Prostate gland (tissue), 2 donors: Measurements from ENCODE around the gene LPIN3. TPM values are rescaled to one million over a fixed set of nuclear protein-coding genes. Genes with fewer than 3 reads are reported as not detected.

Experiments used
- DNase-seq: peaks from one replicate; pipeline ENCODE4 v3.0.0-alpha.2; 2019; ENCODE audit warnings: low spot score
- H3K27ac ChIP-seq, 2 donors: fragments of 200-600 bp; sonication (generic); 2 replicates each; pipeline ENCODE4 v1.5.1; 2017 to 2019
- H3K27me3 ChIP-seq: fragments of 200-600 bp; sonication (generic); replicated peaks from 2 replicates; pipeline ENCODE4 v1.5.1; 2019; ENCODE audit not compliant: insufficient read depth
- H3K36me3 ChIP-seq, 2 donors: fragments of 200-600 bp; sonication (generic); 1 replicate in 1 of 2; 2 replicates in 1 of 2; pipeline versions ENCODE4 v1.5.1 to v1.8.1; 2017 to 2019
- H3K4me1 ChIP-seq: fragments of 200-600 bp; sonication (generic); replicated peaks from 2 replicates; pipeline ENCODE4 v1.5.1; 2019
- H3K4me3 ChIP-seq, 2 donors: fragments of 200-600 bp; sonication (generic); 2 replicates each; pipeline ENCODE4 v1.5.1; 2017 to 2019
- H3K9me3 ChIP-seq: fragments of 200-600 bp; sonication (generic); 2 replicates; pipeline ENCODE4 v1.5.1; 2017
- CTCF ChIP-seq, 4 experiments: fragments of 200-600 bp in 2 of 4; fragments of 450-650 bp in 2 of 4; sonication (generic) in 2 of 4; IDR thresholded peaks; 1 replicate in 3 of 4; 2 replicates in 1 of 4; pipeline ENCODE4 v1.5.1; 2016 to 2019; ENCODE audit warnings: antibody characterized with exemption in 4 of 4, mild to moderate bottlenecking in 2 of 4, moderate library complexity in 2 of 4
- POLR2A ChIP-seq: fragments of 450-650 bp; IDR thresholded peaks from one replicate; pipeline ENCODE4 v1.6.1; 2016; ENCODE audit warnings: antibody characterized with exemption, mild to moderate bottlenecking
- POLR2AphosphoS5 ChIP-seq: sonication (generic); formaldehyde crosslinking; IDR thresholded peaks from one replicate; pipeline ENCODE4 v1.6.1; 2017; ENCODE audit warnings: antibody characterized with exemption
- WGBS: methylation state at CpG from one replicate; pipeline ENCODE4 v1.1.5; 2018; 5-methylcytosine and 5-hydroxymethylcytosine counted together
- intact Hi-C: fragments of 100-400 bp; cut with DNase I; formaldehyde crosslinking; loops from one replicate; pipeline ENCODE4 v1.14.2; 2022
- total RNA-seq, 2 donors: library from RNA; depleted of rRNA; stranded (reverse); fragments of >200 nt; gene quantifications; one replicate each; pipeline ENCODE4 v1.1.0, GENCODE V29; 2016

Gene LPIN3
- total RNA-seq, 2 donors from 2014 or later: 16.2 to 30.4 TPM

- Histone ChIP-seq H3K9me3 (no peaks in the 10 kb centered on the region), H3K4me3 (no peak overlapping the region), H3K4me1 (no peaks in the 10 kb centered on the region), H3K36me3 (no peaks in the 10 kb centered on the region), H3K27me3 (no peaks in the 10 kb centered on the region), H3K27ac (no peak overlapping the region)
- TF ChIP-seq POLR2AphosphoS5 (no peak), POLR2A (no peak), CTCF (IDR thresholded peaks at IDR 0.05) (no peak)
- DNase-seq: no peak
- intact Hi-C loops: loop anchor here (5.0 to 10.0 kb wide), 2 partner anchors 99 to 356 kb away; no protein-coding TSS in a partner anchor
- 100% methylated on average over 1 of the region's 1 CpG for WGBS
Measured at GRCh38 chr20:41330941-41331340, 9.7 kb upstream of the LPIN3 start.

GRCh38 chr20:41331731-41332130 is 8.9 kb upstream of the LPIN3 start:
- Histone ChIP-seq H3K36me3 (no peaks in the 10 kb centered on the region), H3K4me3 (no peak overlapping the region), H3K27ac (no peak overlapping the region), H3K9me3 (no peaks in the 10 kb centered on the region), H3K27me3 (no peaks in the 10 kb centered on the region), H3K4me1 (no peaks in the 10 kb centered on the region)
- DNase-seq: no peak
- no peak for TF ChIP-seq POLR2A
- no peak for TF ChIP-seq CTCF (IDR thresholded peaks at IDR 0.05)
- no peak for TF ChIP-seq POLR2AphosphoS5
- WGBS: 90% methylated on average over 4 of the region's 4 CpGs
- intact Hi-C loops: loop anchor here (5.0 to 10.0 kb wide), 2 partner anchors 99 to 357 kb away; no protein-coding TSS in a partner anchor

DNA sequence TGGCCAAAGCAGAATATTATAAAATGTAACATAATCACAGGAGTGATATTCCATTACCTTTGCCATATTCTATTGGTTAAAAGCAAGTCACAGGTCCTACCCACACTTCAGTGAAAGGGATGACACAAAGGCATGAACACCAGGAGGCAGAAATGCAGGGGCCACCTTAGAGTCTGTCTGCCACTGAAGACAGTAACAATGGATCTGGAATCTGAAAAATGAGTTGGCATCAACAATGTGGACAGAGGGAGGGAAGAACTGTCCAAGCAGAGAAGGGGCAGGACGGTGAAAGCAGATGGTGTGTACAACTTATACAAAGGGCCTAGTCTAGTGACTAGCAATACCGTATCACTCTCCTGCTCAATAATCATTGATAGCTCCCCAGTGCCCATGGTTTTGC is 6.6 kb upstream of the LPIN3 start:
- H3K4me3 ChIP-seq: no peak overlapping the region
- H3K27ac ChIP-seq: no peak overlapping the region
- WGBS: 88% methylated on average over 2 of the region's 2 CpGs
- no peaks in the 10 kb centered on the region for H3K36me3 ChIP-seq
- no peaks in the 10 kb centered on the region for H3K27me3 ChIP-seq
- no peaks in the 10 kb centered on the region for H3K4me1 ChIP-seq
- intact Hi-C loops: loop anchor here (5.0 to 10.0 kb wide), 2 partner anchors 102 to 359 kb away; no protein-coding TSS in a partner anchor
- no peak for TF ChIP-seq POLR2A
- TF ChIP-seq POLR2AphosphoS5: no peak
- no peak for TF ChIP-seq CTCF (IDR thresholded peaks at IDR 0.05)
- no peaks in the 10 kb centered on the region for H3K9me3 ChIP-seq
- DNase-seq: no peak

DNA sequence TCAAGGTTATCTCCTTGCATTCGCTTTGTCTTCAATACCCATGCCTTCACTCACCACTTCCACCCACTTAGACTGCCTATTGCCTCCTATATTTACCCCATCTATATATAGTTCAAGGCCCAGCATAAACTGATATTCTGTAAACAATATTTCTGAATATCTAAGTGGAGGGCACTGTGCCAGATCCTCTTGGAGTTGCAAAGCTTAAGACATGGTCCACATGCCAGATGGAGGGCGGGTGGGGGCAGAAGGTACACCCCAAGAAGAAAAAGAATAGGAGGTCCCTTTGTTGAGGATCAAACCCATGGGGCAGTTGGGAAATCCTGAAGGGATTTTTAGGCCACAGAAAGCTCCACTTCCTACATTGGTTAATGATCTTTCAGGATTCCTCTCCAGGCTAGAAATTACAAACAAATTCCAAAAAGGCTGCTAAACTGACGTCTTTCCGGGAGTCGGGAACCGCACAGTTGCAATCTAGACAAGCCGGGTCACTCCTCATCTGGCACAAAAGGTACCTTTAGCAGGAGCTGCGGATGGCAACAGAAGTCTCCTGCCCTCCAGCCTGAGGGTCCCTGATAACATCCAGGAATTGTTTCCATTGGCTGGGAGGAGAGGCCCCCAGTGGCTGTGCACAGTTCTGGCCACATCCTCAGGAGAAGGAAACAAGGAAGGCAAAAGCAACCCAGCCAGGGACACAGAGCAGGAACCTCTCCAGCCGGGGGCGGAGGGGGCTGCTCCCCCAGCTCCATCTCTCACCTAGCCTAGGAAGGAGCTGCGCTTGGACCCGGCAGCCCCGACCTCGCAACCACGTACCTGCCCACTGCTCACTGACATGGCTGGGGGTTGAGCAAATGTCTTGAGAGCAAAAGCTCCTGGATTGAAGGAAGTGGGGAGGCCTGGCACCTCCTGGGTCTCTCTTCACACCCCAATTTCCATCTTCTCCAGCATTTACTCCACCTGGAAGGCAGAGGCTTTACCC is 5.9 kb upstream of the LPIN3 start:
- no peak overlapping the region for H3K4me3 ChIP-seq
- no peak for DNase-seq
- H3K27ac ChIP-seq: no peak overlapping the region
- no peaks in the 10 kb centered on the region for H3K27me3 ChIP-seq
- H3K4me1 ChIP-seq: no peaks in the 10 kb centered on the region
- WGBS: 80% methylated on average over 15 of the region's 15 CpGs
- no peaks in the 10 kb centered on the region for H3K36me3 ChIP-seq
- no peaks in the 10 kb centered on the region for H3K9me3 ChIP-seq
- intact Hi-C loops: loop anchor here (5.0 to 10.0 kb wide), 3 partner anchors 87 to 360 kb away; no protein-coding TSS in a partner anchor
- TF ChIP-seq POLR2A (no peak), CTCF (IDR thresholded peaks at IDR 0.05) (no peak), POLR2AphosphoS5 (no peak)
